NOMO-1 treated with dmso at 0.1 percent for 144 hours (cell line): ENCODE measurements around the gene NME8.

Experiments used
- DNase-seq: peaks from one replicate; lab custom pipeline; 2025; ENCODE audit not compliant: unreplicated experiment; lab: John Stamatoyannopoulos, UW

Gene NME8

GRCh38 chr7:37933018-37933566 lies 84.7 kb downstream of the NME8 start:
- DNase-seq, result no peak

GRCh38 chr7:37942934-37943610 lies 94.7 kb downstream of the NME8 start:
- no peak for DNase-seq

GRCh38 chr7:37943905-37944736 lies 95.7 kb downstream of the NME8 start:
- DNase-seq, result no peak

- no peak for DNase-seq
Observed at GRCh38 chr7:37944737-37945054, 96.3 kb downstream of the NME8 start.

GRCh38 chr7:37945336-37945735 lies 96.9 kb downstream of the NME8 start:
- no peak for DNase-seq

GRCh38 chr7:37947138-37947940 lies 98.9 kb downstream of the NME8 start:
- DNase-seq, result no peak

- no peak for DNase-seq
Observed at GRCh38 chr7:37947941-37948210, 99.5 kb downstream of the NME8 start.
